HFFc6 (cell line): ENCODE measurements around the gene NATD1. TPM values are rescaled to one million over a fixed set of nuclear protein-coding genes. Genes with fewer than 3 reads are reported as not detected.
"Not testable (repeated sequence)": the region's sequence is repeated elsewhere in the genome, so short reads cannot be mapped to it uniquely, and the experiment has no call there.

Source experiments
- DNase-seq: peaks from one replicate; pipeline ENCODE4 v3.0.0-alpha.2; 2018
- H3K27ac Mint-ChIP-seq: 2 replicates; pipeline ENCODE4 v1.8.0; 2020; ENCODE audit warnings: mild to moderate bottlenecking, mixed read lengths
- H3K27me3 Mint-ChIP-seq: 2 replicates; pipeline ENCODE4 v1.8.0; 2021; ENCODE audit warnings: mild to moderate bottlenecking, moderate library complexity, mixed read lengths; ENCODE audit not compliant: insufficient read depth
- H3K36me3 Mint-ChIP-seq: 2 replicates; pipeline ENCODE4 v1.8.0; 2021; ENCODE audit warnings: low read depth, mixed read lengths
- H3K4me1 Mint-ChIP-seq: 2 replicates; pipeline ENCODE4 v1.8.0; 2020; ENCODE audit warnings: low read depth, mixed read lengths
- H3K4me3 Mint-ChIP-seq: 2 replicates; pipeline ENCODE4 v1.8.0; 2020; ENCODE audit warnings: mild to moderate bottlenecking, moderate library complexity, mixed read lengths
- H3K9me3 Mint-ChIP-seq: 2 replicates; pipeline ENCODE4 v1.8.0; 2020; ENCODE audit warnings: mild to moderate bottlenecking, mixed read lengths
- total RNA-seq, 6 experiments: library from RNA; stranded (reverse); fragmentation: NEBNext Ultra II Directional; extraction: Animal tissue kit (Norgen Biotek cat#: 25700); gene quantifications; 2 replicates in 1 of 6; 3 replicates in 5 of 6; pipeline ENCODE4 v1.2.3, GENCODE V29; 2021
- TF ChIP-seq, protein P1 (sequence below): fragments of 200-600 bp; sonication (generic); IDR thresholded peaks from 2 replicates; pipeline ENCODE4 v1.5.0; 2021; ENCODE audit warnings: antibody characterized with exemption, mild to moderate bottlenecking

Gene NATD1
- total RNA-seq, 6 experiments from 2014 or later, result 3.7 to 7.9 (median 4.1) TPM

DNA sequence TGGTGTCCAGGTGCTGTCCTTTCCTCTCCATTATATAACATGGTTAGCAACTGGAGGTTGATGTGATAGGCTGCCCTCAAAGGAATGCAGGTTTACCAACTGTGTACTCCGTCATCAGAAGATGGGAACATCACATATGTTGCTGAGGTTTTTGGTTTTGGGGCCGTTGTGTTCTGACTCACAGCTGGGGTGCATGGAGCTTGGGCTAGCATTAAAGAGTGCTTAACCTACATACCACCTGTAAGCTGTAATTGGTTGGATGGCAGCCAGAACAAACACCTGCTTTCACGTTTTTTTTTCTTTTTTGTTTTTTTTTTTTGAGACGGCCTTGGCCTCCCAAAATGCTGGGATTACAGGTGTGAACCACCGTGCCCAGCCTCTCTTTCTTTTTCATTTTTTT, 60.2 kb downstream of the NATD1 start:
- H3K27ac Mint-ChIP-seq, result no peak overlapping the region
- TF ChIP-seq, protein P1, sequence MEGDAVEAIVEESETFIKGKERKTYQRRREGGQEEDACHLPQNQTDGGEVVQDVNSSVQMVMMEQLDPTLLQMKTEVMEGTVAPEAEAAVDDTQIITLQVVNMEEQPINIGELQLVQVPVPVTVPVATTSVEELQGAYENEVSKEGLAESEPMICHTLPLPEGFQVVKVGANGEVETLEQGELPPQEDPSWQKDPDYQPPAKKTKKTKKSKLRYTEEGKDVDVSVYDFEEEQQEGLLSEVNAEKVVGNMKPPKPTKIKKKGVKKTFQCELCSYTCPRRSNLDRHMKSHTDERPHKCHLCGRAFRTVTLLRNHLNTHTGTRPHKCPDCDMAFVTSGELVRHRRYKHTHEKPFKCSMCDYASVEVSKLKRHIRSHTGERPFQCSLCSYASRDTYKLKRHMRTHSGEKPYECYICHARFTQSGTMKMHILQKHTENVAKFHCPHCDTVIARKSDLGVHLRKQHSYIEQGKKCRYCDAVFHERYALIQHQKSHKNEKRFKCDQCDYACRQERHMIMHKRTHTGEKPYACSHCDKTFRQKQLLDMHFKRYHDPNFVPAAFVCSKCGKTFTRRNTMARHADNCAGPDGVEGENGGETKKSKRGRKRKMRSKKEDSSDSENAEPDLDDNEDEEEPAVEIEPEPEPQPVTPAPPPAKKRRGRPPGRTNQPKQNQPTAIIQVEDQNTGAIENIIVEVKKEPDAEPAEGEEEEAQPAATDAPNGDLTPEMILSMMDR, result no peak
- H3K36me3 Mint-ChIP-seq, result peaks cover 35% of the 10 kb centered on the region
- no peak overlapping the region for H3K4me3 Mint-ChIP-seq
- H3K9me3 Mint-ChIP-seq, result no peaks in the 10 kb centered on the region
- H3K27me3 Mint-ChIP-seq, result no peaks in the 10 kb centered on the region; the same call in none of the 2 replicates
- DNase-seq, result no peak
- H3K4me1 Mint-ChIP-seq, result peaks cover 11% of the 10 kb centered on the region; the same call in 1 of the 2 replicates

DNA sequence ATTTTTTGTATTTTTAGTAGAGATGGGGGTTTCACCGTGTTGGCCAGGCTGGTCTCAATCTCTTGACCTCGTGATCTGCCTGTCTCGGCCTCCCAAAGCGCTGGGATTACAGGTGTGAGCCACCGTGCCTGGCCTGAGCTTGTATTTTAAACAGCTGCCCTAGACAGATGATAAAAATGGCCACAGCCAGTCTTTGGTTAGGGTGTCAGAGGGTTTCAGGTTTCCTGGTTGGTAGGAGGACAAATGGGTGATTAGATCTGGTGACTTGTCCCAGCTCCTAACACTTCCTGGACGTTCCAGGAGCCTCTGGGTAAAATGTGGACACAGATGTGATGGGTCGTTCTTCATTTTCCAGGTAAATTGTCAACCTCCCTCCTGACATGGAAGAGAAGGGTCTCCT, 60.8 kb downstream of the NATD1 start:
- H3K9me3 Mint-ChIP-seq, DNase-seq, H3K4me3 Mint-ChIP-seq, H3K27me3 Mint-ChIP-seq, H3K27ac Mint-ChIP-seq: not testable (repeated sequence)
- Mint-ChIP-seq H3K36me3 (peaks cover 29% of the 10 kb centered on the region), H3K4me1 (peaks cover 11% of the 10 kb centered on the region; the same call in 1 of the 2 replicates)

DNA sequence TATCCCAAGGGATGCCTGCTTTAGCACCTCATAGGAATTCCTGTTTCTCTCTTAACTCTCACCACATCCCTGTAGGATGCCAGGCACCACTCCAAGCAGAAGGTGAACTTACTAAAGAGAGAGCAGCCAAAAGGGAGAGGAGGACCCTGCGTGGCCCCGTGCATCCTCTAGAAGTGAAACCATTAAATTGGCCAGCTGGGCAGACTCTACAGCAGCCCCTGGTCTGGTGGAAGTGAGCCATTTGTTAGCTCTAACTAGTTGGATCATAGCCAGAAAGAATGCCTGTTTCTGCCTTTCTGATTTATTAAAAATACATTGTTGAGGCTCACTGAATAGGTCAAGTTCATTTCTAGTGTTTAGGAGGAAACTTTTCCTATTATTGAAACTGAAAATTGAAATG, 61.5 kb downstream of the NATD1 start:
- no peaks in the 10 kb centered on the region for H3K9me3 Mint-ChIP-seq
- H3K27ac Mint-ChIP-seq, result no peak overlapping the region
- no peak for DNase-seq
- no peak overlapping the region for H3K4me3 Mint-ChIP-seq
- no peaks in the 10 kb centered on the region; the same call in none of the 2 replicates for H3K27me3 Mint-ChIP-seq
- H3K36me3 Mint-ChIP-seq, result peaks cover 25% of the 10 kb centered on the region
- H3K4me1 Mint-ChIP-seq, result peaks cover 11% of the 10 kb centered on the region; the same call in 1 of the 2 replicates
- TF ChIP-seq, protein P1, result no peak

DNA sequence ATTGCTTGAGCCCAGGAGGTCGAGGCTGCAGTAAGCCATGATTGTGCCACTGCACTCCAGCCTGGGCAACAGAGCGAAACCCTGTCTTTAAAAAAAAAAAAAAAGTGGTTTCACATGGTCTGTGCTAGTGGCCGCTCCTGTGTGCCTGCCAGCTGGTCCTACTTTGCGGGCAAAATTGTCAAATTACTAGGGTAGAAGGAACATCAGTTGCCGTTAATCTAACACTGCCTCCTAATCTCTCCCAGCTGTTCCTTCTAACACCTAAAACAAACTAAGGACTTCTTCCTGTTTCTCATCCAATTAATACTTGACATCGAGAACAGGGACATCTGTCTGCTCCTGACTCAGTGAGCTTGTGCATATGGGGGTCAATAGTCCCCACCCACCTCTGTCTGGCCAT, 63.1 kb downstream of the NATD1 start:
- DNase-seq, result no peak
- peaks cover 22% of the 10 kb centered on the region for H3K36me3 Mint-ChIP-seq
- H3K9me3 Mint-ChIP-seq, result no peaks in the 10 kb centered on the region
- TF ChIP-seq, protein P1, result no peak
- no peak overlapping the region for H3K4me3 Mint-ChIP-seq
- no peak overlapping the region for H3K27ac Mint-ChIP-seq
- no peaks in the 10 kb centered on the region; the same call in none of the 2 replicates for H3K27me3 Mint-ChIP-seq
- peaks cover 11% of the 10 kb centered on the region; the same call in 1 of the 2 replicates for H3K4me1 Mint-ChIP-seq

DNA sequence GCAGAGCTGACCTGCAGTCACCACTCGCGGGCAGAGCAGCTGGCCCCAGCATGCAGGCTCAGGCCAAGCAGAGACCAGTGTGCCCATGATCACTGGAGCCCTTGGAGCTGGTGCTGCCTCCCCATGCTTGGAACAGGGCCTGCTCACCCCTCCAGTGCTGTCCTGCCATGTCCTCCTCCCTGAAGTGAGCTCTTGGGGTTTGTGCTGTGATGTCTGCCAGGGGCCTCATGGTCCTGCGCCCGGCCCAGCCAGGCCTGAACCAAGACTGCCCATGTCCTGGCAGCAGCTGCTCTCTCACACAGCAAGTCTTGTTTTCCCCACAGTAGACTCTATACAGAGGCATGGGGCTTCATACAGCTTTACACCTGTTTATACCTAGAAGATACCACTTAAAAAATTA, 63.8 kb downstream of the NATD1 start:
- TF ChIP-seq, protein P1, result no peak
- Mint-ChIP-seq H3K9me3 (no peaks in the 10 kb centered on the region), H3K27me3 (no peaks in the 10 kb centered on the region; the same call in 1 of the 2 replicates), H3K27ac (no peak overlapping the region), H3K4me3 (no peak overlapping the region), H3K36me3 (peaks cover 17% of the 10 kb centered on the region), H3K4me1 (peaks cover 5% of the 10 kb centered on the region; the same call in 1 of the 2 replicates)
- DNase-seq, result no peak

Other genes with a start within 250 kb of the NATD1 start
- gene USP22, start 210.4 kb downstream of the NATD1 start, total RNA-seq, result 100 to 1,000 TPM; 215 to 270 (median 241) TPM
- 10 to 100 TPM; 12.3 to 20.8 (median 14.7) TPM for gene DHRS7B, start 126.4 kb downstream of the NATD1 start, total RNA-seq
- 10 to 100 TPM; 32.5 to 37.6 (median 33.9) TPM for gene TMEM11, start 39.2 kb downstream of the NATD1 start, total RNA-seq
- gene MAP2K3, start 31.3 kb upstream of the NATD1 start, total RNA-seq, result 100 to 1,000 TPM; 177 to 221 (median 184) TPM
- gene KCNJ12, start 122.9 kb upstream of the NATD1 start, total RNA-seq, result not detected